ENCODE measurements around the gene MAST2.
"Not testable (repeated sequence)": the region's sequence is repeated elsewhere in the genome, so short reads cannot be mapped to it uniquely, and the experiment has no call there.

Gene MAST2

DNA sequence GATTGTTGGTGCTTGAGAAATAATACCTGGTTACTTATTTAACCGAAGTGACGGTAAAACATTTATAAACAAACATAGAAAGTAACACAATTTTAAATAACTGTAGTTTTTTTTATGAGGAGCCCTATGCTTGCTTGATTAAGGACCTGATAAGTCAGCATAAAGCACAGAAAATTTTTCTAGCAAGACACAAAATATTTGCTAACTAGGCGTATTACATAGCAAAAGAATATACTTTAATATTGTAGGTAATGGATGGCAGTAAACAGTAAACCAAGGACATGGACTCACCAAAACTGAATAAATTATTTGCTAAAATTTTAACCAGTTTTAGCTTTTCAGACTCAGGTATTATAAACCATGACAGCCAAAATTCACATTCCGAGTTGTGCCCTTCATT lies 90.9 kb downstream of the MAST2 start:
- DNase-seq (ENCODE audit: low read depth), result no peak

DNA sequence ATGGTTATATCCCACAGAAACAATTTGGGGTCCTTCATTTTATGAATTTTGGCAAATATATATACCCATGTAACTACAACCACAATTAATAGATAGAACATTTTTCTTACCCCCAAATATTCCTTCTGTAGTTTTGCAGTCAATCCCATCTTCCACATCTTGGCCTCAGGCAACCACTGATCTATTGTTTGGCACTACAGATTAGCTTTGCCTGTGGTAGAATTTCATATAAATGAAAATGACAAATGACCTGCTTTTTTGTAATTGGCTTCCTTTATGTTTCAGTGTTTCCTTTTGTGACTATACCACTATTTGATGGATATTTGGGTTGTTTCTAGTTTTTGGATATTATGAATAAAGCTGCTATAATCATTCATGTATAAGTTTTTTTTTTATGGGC lies 91.5 kb downstream of the MAST2 start:
- DNase-seq (ENCODE audit: low read depth), result no peak

DNA sequence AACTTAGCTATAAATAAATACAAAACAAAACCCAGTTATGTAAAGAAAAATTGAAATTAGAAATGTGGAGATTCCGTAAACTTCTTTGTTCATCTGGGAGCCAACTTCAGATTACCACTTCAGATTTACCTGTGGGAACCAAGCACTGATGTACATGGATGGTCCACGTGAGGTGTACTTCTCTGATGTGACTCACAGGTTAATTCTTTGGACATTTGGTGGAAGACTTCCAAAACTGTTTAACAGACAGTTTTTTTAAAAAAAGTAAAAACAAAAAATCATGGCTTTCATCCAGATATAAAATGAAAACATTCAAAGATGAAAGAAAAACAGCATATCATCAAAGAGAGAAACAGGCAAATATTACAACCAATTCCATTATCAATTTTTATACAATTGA lies 92.0 kb downstream of the MAST2 start:
- DNase-seq (ENCODE audit: low read depth), result no peak

DNA sequence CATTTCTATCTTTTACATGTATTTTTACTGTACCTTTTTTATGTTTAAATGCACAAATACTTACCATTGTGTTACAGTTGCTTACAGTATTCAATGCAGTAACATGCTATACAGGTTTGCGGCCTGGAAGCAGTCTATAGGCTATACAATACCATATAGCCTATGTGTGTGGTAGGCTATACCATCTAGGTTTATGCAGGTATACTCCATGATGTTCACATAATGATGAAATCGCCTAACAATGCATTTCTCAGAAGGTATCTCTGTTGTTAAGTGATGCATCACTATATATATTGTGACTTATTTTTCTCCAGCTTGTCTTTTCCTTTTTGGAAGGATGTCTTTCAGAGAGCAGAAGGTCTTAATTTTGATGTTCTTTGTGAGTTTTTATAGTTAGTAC lies 103.5 kb downstream of the MAST2 start:
- no peak for DNase-seq (ENCODE audit: low read depth)

DNA sequence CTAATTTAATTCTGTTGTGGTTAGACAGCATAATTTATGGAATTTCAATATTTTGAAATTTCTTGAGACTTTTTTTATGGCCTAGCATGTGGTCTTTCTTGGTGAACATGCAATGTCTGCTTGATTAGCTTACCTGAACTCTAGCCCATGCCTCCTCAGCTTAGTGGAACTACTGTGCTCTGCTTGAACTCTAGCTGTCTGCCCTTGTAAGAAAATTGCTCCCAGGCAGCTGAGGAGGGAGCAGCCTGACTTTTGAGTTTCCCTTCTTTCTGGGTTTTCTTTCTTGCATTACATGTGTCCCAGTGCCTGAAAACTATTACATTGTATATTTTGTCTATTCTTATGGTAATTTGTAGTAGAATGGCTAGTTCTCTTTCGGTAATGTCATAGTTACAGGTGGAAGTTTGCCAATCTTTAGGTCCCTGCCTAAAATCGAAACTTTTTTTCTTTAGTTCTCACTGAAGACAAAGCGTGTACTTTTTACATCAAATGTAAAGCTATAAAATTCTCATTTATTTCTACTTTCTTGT lies 105.3 kb downstream of the MAST2 start:
- DNase-seq (ENCODE audit: low read depth), result no peak

DNA sequence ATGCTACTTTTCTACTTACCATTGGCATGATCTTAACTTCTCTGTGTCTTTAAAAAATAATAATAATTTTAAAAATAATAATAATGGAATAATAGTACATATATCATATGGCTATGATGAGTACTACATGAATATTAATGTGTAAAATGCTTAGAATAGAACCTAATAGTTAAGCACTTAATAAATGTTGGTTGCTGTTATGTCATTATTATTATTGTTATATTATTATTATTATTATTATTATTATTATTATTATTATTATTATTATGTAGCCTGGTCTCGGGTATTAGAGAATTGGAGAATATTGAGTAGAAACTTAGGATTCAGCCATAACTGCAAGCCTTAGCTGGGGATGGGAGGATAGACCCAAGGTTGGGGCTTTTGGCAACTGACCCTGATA lies 108.2 kb downstream of the MAST2 start:
- DNase-seq (ENCODE audit: low read depth), result no peak

DNA sequence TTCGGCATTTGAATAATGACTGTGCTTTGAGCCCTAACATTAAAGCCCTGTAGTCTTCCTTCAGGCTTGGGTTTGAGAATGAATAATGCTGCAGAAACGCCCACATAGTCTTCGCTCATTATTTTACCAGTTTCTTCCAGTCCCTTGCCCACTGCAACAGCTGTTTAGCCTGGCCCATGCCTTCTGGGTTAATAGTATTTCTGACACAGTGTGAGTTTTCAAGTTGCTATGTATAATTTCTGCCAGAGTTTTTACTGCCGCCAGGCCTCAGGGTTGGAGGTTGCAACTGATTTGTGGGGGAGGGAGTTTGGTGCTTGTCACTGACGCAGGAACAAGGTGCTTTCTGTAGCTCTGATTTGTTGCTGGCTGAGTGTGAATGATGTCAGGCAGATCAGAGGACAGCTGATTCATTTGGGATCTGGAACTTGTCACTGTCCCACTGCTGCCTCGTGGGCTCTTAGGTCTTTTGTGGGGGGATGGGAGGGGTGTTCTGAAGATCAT lies 109.8 kb downstream of the MAST2 start:
- no peak for DNase-seq (ENCODE audit: low read depth)

DNA sequence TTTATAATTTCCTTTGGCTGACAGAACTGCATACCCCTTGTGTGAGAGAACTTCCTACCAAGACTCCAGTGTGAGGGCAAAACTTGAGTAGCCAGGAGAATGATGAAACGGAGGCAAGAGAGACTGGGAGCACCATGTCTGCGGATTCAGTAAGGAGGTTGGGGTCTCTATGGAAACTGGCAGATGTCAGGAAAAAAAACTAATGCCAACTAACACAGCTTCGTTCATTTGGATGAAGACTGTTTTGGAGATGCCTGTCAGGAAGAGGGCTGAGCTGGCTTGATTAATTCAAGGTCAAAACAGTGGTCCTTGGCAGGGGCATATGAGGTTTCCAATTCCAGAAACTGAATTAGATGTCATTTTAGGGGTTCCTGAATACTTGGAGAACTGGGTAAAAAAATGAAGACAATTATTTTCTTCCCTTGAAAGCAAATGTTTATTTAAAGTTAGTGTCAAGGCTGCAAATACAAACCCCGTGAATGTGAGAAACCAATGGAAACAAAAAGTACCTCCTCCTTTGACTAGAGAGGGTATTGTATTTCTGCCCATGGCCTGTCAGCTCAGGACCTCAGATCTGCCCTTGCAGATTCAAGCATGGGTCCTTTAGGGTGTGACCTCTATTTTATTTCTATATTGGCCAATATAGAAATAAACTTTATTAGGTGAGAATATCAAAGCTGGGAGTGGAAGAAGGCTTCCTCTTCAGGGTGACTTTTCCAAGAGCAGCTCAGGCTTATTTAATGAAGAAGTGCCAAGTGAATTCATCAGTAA lies 110.5 kb downstream of the MAST2 start:
- DNase-seq (ENCODE audit: low read depth), result no peak

DNA sequence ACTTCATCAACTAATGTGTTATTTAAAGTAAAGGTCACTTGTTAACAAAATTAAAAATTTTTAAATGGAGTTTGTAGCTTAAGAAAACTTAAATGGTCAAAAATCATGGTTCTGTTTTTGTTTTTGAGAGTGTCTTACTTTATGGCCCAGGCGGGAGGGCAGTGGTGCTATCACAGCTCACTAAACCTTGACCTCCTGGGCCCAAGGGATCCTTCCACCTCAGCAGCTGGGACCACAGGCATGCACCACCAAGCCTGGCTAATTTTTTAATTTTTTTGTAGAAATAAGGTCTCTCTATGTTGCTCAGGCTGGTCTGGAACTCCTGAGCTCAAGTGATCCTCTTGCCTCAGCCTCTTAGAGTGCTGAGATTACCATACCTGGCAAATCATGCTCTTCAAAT lies 111.4 kb downstream of the MAST2 start:
- no peak for DNase-seq (ENCODE audit: low read depth)

DNA sequence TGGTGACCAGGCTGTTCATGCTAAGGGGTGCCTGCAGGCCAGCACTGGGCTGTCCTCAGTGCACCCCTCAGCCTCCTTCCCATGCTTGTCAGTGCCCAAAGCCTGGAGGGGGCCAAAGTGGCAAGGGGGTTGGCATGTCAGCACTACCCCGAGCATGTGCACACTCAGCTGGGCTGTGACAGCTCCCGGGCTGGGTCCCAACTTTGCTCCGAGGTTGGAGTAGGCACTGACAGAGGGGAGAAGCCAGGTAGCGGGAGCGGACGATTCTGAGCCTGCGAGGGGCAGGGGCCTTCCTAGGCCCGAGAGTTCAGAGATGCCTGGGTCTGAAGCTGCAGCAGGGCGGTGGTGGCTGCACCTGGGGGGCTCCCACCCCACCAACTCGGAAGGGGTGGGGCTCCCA lies 119.0 kb downstream of the MAST2 start:
- DNase-seq (ENCODE audit: low read depth), result no peak

DNA sequence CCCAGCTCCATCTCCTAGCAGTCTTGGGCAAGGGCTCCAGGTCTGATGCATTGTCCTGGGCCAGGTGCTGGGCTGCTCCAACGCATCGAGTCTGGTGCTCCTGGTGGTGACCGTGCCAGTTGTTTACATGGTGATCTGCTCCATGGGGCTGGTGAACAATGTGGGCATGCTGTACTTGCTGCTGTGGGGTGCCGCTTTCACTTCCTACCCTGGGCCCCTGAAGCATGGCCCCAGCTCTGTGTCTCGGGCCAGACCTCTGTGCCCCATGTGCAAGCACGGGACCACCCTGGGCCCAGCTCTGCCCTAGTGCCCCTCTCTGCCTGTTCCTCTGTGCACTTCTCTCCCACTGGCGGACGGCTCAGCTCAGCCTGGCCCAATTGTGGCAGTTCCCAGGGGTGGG lies 119.4 kb downstream of the MAST2 start:
- no peak for DNase-seq (ENCODE audit: low read depth)

DNA sequence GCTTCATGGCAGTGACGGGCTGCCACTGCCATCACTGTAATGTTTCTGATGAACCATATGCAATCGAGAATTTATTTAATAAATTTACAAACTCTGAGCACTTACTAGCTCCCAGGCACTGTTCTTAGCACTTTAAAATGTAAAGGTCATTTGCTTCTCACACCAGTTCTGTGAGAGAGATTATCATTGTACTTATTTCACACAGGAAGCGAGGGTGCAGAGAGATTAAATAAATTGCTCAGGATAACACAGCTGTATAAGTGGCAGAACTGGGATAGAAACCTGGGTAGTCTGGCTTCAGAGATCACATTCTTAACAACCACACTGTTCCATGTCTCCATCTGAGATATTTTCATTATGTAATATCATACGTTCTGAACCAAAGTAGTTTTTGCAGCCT lies 119.9 kb downstream of the MAST2 start:
- no peak for DNase-seq (ENCODE audit: low read depth)

DNA sequence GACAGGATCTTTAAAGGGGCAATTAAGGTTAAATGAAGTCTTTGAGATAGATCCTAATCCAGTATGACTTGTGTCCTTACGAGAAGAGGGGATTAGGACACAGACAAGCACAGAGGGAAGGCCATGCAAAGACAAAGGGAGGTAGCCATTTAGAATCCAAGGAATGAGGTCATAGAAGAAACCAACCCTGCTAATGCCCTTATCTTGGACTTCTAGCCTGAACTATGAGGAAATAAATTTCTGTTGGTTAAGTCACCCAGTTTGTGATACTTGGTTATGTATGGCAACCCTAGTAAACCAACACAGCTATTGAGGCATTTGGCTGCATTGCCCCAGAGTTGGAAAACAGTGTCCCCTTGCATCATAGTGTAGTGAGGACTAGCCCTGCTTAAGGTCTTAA lies 121.3 kb downstream of the MAST2 start:
- no peak for DNase-seq (ENCODE audit: low read depth)

DNA sequence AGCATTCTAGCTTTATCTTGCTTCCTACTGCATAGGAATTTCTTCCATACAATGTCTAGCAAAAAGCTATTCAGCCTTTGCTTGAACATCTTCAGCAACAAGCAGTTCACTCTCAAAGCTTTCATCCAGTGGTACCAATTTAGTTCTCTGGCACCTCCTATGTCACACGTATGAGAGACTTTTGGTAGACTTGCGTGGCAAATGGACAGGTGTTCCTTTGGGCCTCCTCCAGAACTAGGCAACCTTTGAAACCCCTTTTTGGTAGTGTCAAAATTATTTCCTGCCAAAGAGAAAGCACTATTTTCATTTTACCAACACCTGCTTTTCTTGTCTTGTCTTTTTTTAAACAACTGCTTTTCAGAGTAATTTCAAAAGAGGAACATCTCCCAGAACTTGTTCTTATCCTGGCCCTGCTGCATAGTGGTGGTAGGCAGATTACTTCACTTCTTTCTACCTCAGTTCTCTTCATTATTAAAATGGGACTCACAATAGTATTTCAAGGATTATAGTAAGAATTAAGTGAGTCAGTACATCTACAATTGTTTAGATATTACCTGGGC lies 122.4 kb downstream of the MAST2 start:
- no peak for DNase-seq (ENCODE audit: low read depth)

DNA sequence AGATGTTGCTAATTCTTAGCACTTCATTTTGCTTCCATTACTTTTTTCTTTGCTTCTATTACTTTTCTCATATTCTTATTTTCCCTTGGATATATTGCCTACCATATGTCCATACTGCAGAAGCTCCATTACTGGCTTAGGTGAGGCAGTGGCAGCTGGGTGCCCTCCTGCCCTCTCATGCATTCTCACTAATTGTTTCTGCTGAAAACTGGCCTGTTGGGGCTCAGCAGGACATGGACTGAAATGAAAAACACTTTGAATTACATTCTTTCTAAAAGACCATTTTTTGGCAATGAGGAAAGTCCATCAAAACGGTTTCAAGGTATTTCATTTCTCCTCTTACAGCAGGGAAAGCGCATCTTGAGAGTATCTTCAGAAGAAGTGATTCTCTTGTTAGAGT lies 122.9 kb downstream of the MAST2 start:
- DNase-seq (ENCODE audit: low read depth), result no peak

DNA sequence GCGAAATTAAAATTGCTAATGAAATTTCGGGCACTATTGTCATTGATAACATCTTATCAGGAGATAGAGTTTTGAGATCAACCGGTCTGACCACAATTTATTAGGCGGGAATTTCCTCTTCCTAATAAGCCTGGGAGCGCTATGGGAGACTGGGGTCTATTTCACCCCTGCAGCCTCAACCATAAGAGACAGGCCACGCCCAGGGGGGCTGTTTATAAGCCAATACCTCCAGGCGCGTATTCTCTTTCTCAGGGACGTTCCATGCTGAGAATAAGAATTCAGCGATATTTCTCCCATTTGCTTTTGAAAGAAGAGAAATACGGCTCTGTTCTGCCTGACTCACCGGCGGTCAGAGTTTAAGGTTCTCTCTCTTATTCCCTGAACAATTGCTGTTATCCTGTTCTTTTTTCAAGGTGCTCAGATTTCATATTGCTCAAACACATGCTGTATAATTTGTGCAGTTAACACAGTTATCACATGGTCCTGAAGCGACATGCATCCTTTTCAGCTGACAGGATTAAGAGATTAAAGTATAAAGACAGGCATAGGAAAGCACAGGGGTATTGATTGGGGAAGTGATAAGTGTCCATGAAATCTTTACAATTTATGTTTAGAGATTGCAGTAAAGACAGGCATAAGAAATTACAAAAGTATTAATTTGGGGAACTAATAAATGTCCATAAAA lies 124.0 kb downstream of the MAST2 start:
- DNase-seq (ENCODE audit: low read depth), result not testable (repeated sequence)

DNA sequence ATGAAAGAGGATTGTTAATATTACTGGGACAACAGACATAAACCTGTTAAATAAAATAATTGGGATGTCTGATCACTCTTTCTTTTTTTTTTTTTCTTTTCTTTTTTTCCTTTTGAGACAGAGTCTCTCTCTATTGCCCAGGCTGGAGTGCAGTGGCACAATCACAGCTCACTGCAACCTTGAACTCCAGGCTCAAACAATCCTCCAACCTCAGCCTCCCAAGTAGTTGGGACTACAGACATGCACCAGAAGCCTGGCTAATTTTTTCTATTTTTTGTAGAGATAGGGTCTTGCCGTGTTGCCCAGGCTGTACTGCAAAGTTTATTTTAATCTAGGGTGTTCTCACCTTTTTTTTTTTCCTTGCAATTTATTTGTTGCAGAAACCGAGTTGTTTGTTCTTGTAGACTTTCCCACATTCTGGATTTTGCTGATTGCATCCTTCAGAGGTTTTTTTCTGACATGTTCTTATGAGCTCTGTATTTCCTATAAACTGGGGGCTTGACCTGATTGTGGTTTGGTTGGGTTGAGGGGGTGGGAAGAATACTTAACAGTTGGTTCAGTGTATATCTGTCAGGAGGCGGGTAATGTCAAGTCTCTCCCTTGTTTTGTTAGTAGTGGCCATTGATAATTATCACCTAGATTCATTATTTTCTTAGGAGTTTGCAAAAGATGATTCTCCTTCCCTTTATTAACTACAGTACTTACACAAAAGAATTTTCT lies 125.2 kb downstream of the MAST2 start:
- DNase-seq (ENCODE audit: low read depth), result no peak

DNA sequence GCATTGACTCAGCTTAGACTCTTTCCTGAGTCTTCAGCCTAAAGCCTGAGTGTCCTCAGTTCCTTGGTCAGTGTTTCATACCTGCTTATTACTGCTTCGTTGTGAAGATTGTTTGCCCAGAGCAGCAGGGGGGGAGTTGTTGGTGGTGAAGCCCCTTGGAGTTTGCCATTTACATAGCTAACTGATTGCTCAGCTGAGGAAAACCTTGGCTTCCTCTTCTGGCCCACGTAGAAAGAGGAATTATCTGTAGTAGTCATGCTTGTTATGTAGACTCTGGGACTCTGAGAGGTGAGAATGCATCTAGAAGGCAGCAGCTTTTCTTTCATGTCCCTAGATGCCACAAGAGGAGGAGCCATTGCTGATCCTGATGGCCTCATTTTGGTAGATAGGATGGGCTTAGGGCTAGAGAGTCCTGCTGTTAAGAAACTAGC lies 125.9 kb downstream of the MAST2 start:
- DNase-seq (ENCODE audit: low read depth), result no peak

DNA sequence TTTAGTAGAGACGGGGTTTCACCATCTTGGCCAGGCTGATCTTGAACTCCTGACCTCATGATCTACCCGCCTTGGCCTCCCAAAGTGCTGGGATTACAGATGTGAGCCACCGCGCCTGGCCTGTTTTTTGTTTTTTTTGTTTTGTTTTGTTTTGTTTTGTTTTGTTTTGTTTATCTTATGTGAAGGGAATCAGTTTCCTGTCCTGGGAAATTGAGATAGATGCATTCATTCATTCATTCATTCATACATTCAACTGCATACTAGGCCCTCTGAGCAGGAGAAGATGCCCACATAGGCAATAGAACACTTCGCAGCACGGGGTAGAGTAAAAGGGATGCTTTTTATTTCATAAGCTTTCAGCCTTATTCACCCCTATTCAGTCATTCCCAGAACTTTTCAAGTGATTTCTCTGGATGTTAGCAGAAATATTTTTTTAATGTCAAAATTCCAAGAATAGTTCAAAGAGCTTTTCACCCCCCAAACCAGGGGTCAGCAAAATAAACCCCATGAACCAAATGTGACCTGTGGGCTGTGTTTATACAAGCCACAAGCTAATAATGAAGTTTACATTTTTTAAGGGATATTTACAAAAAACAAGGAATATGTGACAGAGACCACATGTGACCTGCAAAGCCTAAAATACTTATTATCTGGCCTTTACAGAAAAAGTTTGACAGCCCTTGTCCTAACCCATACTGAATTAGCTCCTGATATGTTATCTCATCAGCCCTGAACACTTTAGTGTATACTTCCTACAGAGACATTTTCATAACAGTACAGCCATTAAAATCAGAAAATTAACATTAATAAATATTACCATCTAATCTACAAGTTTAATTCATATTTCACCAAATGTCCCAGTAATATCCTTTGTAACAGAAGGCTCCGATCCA lies 127.1 kb downstream of the MAST2 start:
- no peak for DNase-seq (ENCODE audit: low read depth)

DNA sequence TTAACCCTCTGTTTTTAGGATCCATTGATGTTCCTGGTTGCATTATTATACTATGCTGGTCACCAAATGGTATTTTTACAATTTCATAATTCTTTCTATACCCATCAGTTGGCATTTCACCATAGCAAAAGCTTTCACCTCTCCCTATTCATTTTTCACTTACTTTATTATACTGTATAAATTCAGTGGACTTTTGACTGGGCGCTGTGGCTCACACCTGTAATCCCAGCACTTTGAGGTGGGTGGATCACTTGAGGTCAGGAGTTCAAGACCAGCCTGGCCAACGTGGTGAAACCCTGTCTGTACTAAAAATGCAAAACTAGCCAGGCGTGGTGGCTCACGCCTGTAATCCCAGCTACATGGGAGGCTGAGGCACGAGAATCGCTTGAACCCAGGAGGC lies 128.8 kb downstream of the MAST2 start:
- not testable (repeated sequence) for DNase-seq (ENCODE audit: low read depth)

DNA sequence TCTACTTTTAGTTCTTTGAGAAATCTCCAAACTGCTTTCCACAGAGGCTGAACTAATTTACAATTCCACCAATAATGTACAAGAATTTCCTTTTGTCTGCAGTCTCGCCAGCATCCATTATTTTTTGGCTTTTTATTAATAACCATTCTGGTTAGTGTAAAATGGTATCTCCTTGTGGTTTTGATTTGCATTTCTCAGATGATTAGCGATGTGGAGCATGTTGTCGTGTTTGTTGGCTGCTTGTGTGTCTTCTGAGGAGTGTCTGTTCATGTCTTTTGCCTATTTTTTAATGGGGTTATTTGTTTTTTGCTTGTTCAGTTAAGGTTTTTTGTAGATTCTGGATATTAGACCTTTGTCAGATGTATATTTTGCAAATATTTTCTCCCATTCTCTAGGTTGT lies 131.5 kb downstream of the MAST2 start:
- no peak for DNase-seq (ENCODE audit: low read depth)
